RPMI8226 (cell line): ENCODE measurements around the gene DBET.
"Not testable (repeated sequence)": the region's sequence is repeated elsewhere in the genome, so short reads cannot be mapped to it uniquely, and the experiment has no call there.

Source experiments
- DNase-seq: peaks from one replicate; pipeline ENCODE4 v3.0.0-alpha.2; 2015

DBET gene

GRCh38 chr4:190064342-190064741, at the start of gene DBET:
Gene DBET, plus strand, starts transcription at chr4:190064502.
- DNase-seq: not testable (repeated sequence)

GRCh38 chr4:190014771-190015537, 49.3 kb upstream of the DBET start:
- DNase-seq: no peak

DNA sequence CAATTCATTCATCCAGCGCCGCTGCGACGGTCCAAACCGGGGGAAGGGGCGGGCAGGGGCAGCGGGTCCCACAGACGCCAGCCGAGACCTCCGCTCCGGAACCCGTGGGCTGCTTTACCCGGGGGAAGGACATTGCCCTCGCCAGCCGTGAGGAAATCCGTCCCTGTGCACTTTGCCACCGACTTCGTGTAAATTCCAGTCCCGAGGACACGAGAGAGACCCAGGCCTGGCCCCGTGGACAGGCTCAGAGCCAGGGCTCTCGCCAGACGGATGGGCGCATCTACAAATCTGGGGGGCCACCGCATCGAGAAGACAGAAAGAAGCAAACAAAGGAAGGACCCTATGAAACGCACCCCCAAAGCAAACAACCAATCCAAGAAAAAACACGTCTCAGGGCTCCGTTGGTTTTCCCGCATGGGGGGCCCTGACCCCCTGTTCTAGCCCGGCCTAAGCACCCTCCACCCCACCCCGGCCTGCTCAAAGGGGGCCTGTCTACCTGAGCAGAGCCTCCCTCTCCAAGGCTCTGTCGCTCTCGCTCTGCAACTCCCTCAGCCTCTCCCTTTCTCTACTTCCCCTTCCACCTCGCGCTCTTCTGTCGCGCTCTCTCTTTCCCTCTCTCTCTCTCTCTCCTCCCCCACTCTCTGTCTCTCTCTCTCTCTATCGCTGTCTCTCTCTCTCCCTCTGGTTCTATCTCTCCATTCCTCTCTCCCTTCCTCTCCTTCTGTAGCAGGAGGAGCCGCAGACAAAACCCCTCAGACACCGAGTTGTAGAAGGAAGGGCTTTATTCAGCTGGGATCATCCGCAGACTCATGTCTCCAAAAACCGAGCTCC, 48.5 kb upstream of the DBET start:
- no peak for DNase-seq

GRCh38 chr4:190016369-190017289, 47.7 kb upstream of the DBET start:
- no peak for DNase-seq

DNA sequence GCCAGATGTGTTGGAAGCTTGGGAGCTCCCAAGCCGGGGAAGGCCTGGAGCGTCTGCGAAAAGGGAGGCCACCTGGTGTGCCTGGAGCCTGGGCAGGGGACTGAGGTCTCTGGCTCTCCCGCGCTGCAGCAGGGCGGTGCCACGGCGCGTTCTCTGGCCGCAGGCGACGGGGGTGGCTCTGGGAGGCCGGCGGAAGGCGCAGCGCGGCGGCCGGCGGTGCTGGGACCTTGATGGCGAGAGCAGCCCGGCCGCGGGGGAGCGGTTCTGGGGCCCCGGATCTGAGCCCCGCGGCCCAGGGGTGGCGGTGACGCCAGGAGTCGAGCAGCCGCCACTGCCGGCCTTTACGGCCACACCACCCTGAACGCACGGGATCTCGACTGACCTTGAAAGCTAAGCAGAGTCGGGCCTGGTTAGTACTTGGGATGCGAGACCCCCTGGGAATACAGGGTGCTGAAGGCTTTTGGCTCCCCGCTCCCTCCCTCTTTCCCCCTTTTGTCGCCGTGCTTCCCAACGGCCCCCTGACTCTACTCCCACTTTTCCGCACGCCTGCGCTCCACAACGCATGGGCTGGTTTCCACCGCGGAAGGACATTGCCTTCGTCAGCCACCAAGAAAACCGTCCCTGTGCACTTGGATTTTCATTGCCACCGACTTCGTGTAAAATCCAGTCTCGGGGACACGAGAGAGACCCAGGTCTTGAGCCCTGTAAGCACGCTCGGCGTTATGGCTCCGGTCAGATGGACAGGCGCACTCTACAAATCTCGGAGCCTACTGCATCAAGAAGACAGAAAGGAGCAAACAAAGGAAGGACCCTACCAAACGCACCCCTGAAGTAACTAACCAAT, 46.7 kb upstream of the DBET start:
- DNase-seq: no peak

DNA sequence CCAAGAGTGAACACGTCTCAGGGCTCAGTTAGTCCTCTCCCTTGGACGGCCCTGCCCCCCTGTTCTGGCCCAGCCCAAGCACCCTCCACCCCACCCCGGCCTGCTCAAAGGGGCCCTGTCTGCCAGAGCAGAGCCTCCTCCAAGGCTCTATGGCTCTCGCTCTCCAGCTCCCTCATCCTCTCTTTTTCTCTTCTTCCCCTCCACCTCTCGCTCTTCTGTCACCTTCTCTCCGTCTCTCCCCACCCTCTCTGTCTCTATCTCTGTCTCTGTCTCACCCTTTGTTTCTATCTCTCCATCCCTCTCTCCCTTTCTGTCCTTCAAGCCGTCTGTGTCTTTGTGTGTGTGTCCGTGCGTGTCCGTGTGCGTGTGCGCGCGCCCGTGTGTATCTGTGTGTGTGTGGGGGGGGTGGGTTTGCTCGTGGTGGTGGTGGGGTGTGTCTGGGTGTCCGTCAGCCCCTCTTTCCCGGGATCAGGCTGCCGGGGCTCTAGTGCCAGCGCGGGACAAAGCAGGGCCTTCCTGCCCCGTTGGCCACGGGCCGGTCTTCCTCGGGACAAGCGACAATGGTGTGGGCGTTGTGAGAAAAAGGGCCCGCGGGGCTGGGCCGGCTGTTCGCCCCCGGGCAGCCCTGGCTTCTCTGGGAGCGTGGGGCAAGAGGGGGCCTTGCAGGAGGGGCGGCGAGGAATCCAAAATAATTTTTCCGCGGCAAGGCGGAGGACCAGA, 45.9 kb upstream of the DBET start:
- DNase-seq: no peak

DNA sequence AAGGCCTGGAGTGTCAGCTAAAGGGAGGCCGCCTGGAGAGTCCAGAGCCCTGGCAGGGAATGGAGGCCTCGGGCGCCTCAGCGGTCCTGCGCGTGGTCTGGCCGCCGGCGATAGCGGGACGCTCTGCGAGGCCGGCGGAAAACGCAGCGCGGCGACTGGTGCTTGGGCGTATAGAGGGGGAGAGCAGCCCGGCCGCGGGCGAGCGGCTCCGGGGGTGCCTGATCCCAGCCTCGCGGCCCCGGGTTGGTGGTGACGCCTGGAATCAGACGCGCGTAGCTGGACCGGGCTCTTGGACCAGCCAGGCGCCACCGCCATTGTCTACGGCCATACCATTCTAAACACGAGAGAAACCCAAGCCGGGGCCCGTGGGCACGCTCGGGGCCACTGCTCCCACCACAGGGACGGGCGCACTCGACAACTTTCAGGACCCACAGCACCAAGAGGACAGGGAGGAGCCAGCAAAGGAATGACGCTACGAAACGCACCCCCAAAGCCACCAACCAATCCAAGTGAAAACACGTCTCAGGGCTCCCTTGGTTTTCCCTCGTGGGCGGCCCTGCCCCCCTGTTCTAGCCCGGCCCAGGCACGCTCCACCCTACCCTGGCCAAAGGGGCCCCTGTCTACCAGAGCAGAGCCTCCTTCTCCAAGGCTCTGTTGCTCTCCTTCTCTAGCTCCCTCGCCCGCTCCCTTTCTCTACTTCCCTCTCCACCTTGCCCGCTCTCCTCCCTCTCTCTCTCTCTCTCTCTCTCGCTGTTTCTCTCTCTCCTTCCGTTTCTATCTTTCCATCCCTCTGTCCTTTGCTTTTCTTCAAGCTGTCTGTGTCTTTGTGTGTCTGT, 45.1 kb upstream of the DBET start:
- DNase-seq: no peak

DNA sequence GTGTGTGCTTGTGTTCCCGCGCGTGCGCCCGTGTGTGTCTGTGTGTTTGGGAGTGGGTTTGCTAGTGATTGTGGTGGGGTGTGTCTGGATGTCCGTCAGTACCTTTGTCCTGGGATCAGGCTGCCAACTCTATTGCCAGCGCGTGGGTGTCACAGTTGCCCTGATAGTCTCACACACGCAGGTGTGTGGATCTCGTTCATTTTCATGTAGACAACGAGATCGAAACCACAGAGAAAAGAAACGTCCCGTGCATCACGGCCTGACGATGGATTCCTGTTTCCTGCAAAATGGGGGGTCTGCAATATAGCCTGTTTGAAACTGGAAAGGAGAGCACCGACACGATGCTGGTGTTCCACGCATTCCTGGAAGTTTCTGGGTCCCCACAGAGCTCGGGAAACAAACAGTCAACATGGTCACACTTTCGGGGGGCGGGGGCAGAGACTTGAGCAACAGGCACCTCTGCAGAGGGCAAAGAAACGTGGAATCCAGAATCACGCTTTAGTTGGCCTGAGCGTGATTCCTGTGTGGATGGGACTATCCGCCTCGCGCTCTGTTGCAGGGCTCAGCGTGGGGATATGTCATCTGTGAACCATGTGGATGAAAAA, 44.3 kb upstream of the DBET start:
- DNase-seq: not testable (repeated sequence)

DNA sequence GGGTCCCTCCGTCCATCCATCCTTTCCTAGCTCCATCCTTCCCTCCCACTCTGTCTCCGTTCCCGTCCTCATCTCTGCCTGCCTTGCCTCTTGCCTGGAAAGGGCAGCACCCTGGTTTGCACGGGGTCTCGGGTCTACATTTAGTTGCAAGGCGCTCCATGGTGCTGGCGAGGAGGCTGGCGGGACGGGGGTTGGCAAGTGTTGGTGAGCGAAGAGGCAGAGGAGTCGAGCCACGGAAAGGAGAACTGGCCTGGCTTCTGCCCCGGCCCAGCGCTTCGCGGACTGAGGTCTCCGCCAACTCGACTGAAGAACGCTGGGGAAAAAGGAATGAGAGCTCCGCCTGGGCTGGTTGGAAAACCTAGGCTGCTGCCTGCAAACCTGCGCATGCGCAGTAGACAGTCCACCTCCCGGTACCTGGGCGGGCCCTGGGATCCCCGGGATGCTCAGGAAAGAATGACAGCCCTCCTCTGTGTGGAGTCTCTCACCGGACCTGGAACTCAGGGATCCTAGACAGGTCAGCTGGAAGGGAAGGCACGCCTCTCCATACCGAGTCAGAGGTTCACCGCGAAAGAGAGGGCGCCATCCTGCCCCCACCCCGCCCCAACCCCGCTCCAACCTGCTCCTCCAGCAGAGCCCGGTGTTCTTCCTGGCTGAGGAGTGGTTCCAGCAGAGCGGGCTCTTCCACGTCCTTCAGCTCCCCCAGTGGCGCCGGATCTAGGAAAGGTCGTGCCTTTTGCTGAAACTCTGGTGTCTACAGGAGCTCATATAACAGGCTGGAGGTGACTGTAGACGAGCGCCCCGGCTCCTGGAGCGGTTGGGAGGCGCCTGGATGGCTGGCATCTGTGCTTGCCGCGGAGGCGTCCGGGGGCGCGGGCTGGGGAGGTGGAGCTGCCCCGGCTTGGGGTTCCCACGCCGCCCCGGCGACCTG, 43.2 kb upstream of the DBET start:
- peak; percentile 21 for DNase-seq

DNA sequence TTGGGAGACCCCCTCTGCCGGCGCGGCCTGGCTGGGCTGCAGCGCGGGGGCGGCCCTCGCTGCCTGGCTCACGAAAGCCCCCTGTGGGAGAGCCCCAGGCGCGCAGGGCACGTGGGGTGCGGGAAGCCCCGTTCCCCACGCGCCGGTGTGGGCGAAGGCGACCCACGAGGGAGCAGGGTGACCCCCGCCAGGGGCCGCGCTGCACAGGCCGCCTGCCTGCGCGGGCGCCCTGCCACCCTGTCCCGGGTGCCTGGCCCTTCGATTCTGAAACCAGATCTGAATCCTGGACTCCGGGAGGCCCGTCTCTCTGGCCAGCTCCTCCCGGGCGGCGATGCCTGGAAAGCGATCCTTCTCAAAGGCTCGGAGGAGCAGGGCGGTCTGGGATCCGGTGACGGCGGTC, 42.3 kb upstream of the DBET start:
- DNase-seq: not testable (repeated sequence)

DNA sequence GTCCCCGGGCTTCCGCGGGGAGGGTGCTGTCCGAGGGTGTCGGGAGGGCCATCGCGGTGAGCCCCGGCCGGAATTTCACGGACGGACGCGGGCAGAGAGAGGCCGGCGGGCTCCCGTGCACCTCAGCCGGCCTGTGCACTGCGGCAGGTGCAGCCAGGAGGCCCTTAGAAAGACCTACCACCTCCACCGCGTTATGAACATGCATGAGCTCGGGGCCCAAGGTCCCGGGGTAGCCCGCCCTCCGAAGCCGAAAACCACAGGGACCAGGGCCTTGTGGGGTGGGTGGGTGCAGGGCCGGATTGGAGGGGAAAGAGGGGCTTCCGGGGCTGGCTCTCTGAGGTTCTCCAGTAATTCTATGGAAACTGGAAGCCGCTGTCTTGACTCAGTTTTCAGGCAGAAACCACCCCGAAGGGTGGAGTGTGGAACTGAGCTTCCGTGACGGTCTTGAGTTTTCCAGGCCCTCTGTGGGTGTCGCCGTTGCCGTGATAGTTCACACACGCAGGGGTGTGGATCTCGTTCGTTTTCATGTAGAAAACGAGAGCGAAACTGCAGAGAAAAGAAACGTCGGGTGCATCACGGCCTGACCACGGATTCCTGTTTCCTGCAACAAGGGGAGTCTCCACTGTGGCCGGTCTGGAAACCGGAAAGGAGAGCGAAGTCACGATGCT, 41.6 kb upstream of the DBET start:
- DNase-seq: not testable (repeated sequence)

GRCh38 chr4:190027156-190027555, 37.1 kb upstream of the DBET start, which contains the start of gene FRG2:
Gene FRG2, minus strand, starts transcription at chr4:190027256. Its CDS starts 52 bp downstream, at chr4:190027204.
- not testable (repeated sequence) for DNase-seq

- not testable (repeated sequence) for DNase-seq
These were observed 33.0 kb upstream of the DBET start for GRCh38 chr4:190031264-190031663.

DNA sequence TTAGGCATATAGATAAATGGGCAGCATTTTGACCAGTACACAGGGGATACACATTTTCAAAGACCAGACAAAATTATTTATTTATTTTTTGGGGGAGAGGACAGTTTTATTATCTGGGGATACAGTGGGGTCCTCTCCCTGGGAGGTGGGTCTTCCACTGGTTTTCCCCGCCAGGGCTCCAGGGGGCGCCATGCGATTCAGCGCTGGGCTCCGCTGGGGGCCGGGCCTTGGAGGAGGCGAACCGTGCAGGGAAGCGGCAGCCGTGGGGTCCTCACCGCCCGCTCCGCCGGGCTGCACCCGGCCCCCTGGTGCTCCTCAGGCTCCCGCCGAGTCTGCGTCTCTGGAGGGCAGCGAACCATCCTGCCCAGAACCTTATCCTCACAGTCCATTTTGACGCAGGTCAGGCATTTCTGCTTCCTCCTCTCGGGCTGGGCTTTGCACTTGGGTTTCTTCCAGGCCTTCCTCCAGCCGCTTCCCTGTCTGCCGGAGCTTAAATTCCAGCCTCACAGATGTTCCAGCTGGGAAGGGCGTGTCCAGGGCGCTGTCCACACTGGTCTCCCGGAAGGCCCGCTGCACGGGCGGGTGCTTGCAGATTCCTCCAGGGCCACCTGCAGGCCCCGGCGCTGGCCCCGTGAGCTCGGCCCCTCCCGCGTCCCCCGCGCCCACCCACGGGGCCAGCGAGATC, 26.5 kb upstream of the DBET start:
- not testable (repeated sequence) for DNase-seq

DNA sequence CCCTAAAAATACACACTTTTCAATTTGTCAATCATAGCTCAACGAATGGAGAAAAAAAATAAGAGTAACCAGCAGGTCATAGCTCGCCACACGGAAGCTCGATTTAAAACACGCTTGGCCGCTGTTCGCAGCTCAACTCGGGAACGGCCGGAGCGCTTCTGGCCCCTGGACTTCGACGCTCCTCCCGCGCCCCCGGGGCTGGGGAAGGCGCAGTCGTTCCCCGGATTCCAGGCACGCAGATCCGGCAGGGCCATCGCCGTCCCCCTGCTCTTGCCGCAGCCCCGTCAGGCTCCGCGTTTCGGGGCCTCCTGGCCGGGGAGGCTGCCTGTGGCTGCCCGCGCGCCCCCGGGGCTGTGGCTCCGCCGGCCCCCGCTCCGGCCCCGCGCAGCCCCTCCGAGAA, 23.4 kb upstream of the DBET start:
- DNase-seq: not testable (repeated sequence)

GRCh38 chr4:190047627-190048026, 16.7 kb upstream of the DBET start:
- DNase-seq: not testable (repeated sequence)
